ENCODE measurements around the gene ZAR1L.

The ZAR1L gene

GRCh38 chr13:32257649-32258048 is 57.5 kb downstream of the ZAR1L start:
- no peak overlapping the region for H3K4me3 ChIP-seq (replicated peaks; ENCODE audit: low read depth, low read length)
- no peak for DNase-seq (ENCODE audit: low read depth)
- TF ChIP-seq CTCF (IDR thresholded peaks at IDR 0.05; ENCODE audit: low read length, missing control alignments): no peak

GRCh38 chr13:32256243-32256642 is 58.9 kb downstream of the ZAR1L start:
- DNase-seq (ENCODE audit: low read depth): no peak
- no peak overlapping the region for H3K4me3 ChIP-seq (replicated peaks; ENCODE audit: low read depth, low read length)
- TF ChIP-seq CTCF (IDR thresholded peaks at IDR 0.05; ENCODE audit: low read length, missing control alignments): no peak

- TF ChIP-seq CTCF (IDR thresholded peaks at IDR 0.05; ENCODE audit: low read length, missing control alignments): no peak
- H3K4me3 ChIP-seq (replicated peaks; ENCODE audit: low read depth, low read length): no peak overlapping the region
- DNase-seq (ENCODE audit: low read depth): peak; percentile 53
These were observed 59.4 kb downstream of the ZAR1L start for GRCh38 chr13:32255724-32256109.

GRCh38 chr13:32254916-32255723 is 60.0 kb downstream of the ZAR1L start:
- no peak for TF ChIP-seq CTCF (IDR thresholded peaks at IDR 0.05; ENCODE audit: low read length, missing control alignments)
- H3K4me3 ChIP-seq (replicated peaks; ENCODE audit: low read depth, low read length): no peak overlapping the region
- no peak for DNase-seq (ENCODE audit: low read depth)

GRCh38 chr13:32254416-32254815 is 60.7 kb downstream of the ZAR1L start:
- no peak for TF ChIP-seq CTCF (IDR thresholded peaks at IDR 0.05; ENCODE audit: low read length, missing control alignments)
- no peak overlapping the region for H3K4me3 ChIP-seq (replicated peaks; ENCODE audit: low read depth, low read length)
- no peak for DNase-seq (ENCODE audit: low read depth)

- TF ChIP-seq CTCF (IDR thresholded peaks at IDR 0.05; ENCODE audit: low read length, missing control alignments): no peak
- no peak for DNase-seq (ENCODE audit: low read depth)
- H3K4me3 ChIP-seq (replicated peaks; ENCODE audit: low read depth, low read length): no peak overlapping the region
These were observed 61.2 kb downstream of the ZAR1L start for GRCh38 chr13:32253911-32254399.
